ENCODE results near the gene OTOA.
"Not testable (repeated sequence)": the region's sequence is repeated elsewhere in the genome, so short reads cannot be mapped to it uniquely, and the experiment has no call there.

DNA sequence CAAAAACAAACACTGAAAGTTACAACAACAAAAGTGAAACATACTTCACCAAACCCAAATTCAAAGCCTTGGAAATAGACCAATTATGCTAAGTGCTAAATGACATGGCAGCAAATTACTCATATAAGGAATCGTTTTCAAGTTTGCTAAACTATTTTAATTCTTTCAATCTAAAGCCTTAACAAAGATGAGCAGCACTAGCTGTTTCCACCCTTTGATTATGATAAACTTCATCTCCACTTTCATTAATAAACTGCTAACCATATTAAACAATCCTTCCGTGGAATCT is 138.6 kb downstream of the OTOA start:
- not testable (repeated sequence) for TF ChIP-seq CTCF (IDR thresholded peaks at IDR 0.05; ENCODE audit: control extremely low read depth in 1 of 3, insufficient read depth in 1 of 3, low read depth in 1 of 3, low read length in 3 of 3); EP300 (IDR thresholded peaks at IDR 0.05; ENCODE audit: borderline replicate concordance in 1 of 2, low read depth in 2 of 2, low read length in 2 of 2); SIRT6 (IDR thresholded peaks at IDR 0.05; ENCODE audit: low read length); TCF12 (IDR thresholded peaks at IDR 0.05; ENCODE audit: low read depth, low read length); TEAD4 (IDR thresholded peaks at IDR 0.05; ENCODE audit: low read depth, low read length); EZH2 (IDR thresholded peaks at IDR 0.05; ENCODE audit: low read depth, low read length, severe bottlenecking); JUN (IDR thresholded peaks at IDR 0.05; ENCODE audit: low read depth, low read length); RAD21 (IDR thresholded peaks at IDR 0.05 in 1 of 2, conservative IDR thresholded peaks at IDR 0.05 in 1 of 2; ENCODE audit: low read depth in 2 of 2, low read length in 2 of 2); CHD1 (IDR thresholded peaks at IDR 0.05; ENCODE audit: low read depth, low read length); POLR2A (IDR thresholded peaks at IDR 0.05; ENCODE audit: control extremely low read depth in 1 of 2, low read depth in 2 of 2, low read length in 2 of 2)

Measured in H1 (cell line).